ENCODE data around the gene MYO5A. TPM values are rescaled to one million over a fixed set of nuclear protein-coding genes. Genes with fewer than 3 reads are reported as not detected.

The MYO5A gene
- total RNA-seq, 1 donor from 2014 or later, result 41.0 TPM

GRCh38 chr15:52257734-52258062, 271.0 kb downstream of the MYO5A start:
- Mint-ChIP-seq H3K27me3 (ENCODE audit: low read depth) (no peaks in the 10 kb centered on the region), H3K27ac (ENCODE audit: unreplicated experiment) (no peak overlapping the region), H3K4me3 (ENCODE audit: unreplicated experiment) (no peak overlapping the region), H3K36me3 (ENCODE audit: low read depth) (no peaks in the 10 kb centered on the region), H3K9me3 (ENCODE audit: low read depth) (no peaks in the 10 kb centered on the region), H3K4me1 (ENCODE audit: low read depth) (peaks cover 63% of the 10 kb centered on the region)
- TF ChIP-seq CTCF (IDR thresholded peaks at IDR 0.05), result no peak
- no peak for DNase-seq (ENCODE audit: low spot score)

Small RNA genes lying within 50 kb of the gene (microRNA-seq; reads per million reads assigned to microRNA genes)
- gene MIR1266 (ENCODE audit: borderline number of aligned reads), result not detected

Other genes with a start within 250 kb of the MYO5A start
- 0.79 to 2.7 TPM (median 1.4 TPM) in 3 replicates for gene MYO5C, start 233.1 kb downstream of the MYO5A start, total RNA-seq
- 160 to 179 TPM (median 166 TPM) in 3 replicates for gene ARPP19, start 40.1 kb upstream of the MYO5A start, total RNA-seq
- gene ATOSA, start 150.5 kb upstream of the MYO5A start, total RNA-seq, result 18.7 to 38.8 TPM (median 21.9 TPM) in 3 replicates